ENCODE measurements around the gene PNPO.
A peak's percentile ranks its signal among the peaks of the same experiment; 100 is the strongest.

Gene PNPO

DNA sequence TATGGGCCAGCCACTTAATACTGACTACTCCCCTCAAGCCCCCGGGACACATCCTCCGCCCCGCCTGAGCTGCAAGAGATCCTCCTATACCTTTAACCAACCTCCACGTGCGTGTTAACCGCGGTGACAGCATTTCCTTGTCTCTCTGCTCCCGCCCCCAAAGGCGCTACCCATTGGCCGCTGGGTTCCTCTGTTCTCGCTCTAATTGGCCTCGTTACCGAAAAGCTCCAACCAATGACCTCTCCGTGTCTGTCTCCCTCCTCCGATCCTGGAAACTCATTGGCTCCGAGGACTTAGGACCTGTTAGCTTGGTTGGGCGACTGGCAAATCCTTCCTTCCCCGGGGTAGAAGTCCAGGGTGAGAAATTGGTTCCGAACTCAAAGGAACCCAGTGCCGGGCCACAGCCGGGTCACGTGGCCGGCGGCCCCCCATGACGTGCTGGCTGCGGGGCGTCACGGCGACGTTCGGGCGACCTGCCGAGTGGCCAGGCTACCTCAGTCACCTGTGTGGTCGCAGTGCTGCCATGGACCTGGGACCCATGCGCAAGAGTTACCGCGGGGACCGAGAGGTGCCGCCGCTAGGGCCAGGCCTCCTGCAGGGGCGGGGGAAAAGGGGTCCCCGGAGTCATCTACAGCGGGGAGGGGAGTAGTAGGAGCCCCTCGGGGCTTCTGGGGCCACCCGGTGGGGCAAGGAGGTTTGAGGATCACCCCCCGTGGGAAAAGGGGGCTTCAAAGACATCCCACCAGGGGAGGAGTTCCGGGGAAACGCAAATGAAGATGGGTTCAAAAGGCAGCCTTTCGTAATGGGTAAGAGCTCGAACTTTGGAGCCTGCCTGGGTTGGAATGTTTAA, at the start of gene PNPO:
TSS of gene PNPO (plus strand) at position 326 of the 850 bp plus-strand sequence. CDS start at position 431, 105 bp downstream.
- H3K27ac Mint-ChIP-seq, result peak within 1 kb of the TSS; percentile 82
- peaks cover 4% of the 10 kb centered on the region for H3K9me3 Mint-ChIP-seq
- peak within 1 kb of the TSS; percentile 69 for H3K4me3 Mint-ChIP-seq
- H3K36me3 Mint-ChIP-seq, result peaks cover 32% of the 10 kb centered on the region
- H3K4me1 Mint-ChIP-seq, result peaks cover 59% of the 10 kb centered on the region
- DNase-seq (ENCODE audit: low spot score in 2 of 2) (peak; percentile 76 to 95), ATAC-seq (peak; percentile 97)

GRCh38 chr17:47894498-47895346, 46.6 kb upstream of the PNPO start:
- Mint-ChIP-seq H3K4me3 (peak overlapping the region; percentile 92), H3K36me3 (peaks cover 28% of the 10 kb centered on the region), H3K4me1 (peaks cover 44% of the 10 kb centered on the region), H3K27ac (peak overlapping the region; percentile 99), H3K9me3 (no peaks in the 10 kb centered on the region)
- ATAC-seq, result no peak
- DNase-seq (ENCODE audit: low spot score in 2 of 2), result no peak

GRCh38 chr17:47895347-47895855, 46.0 kb upstream of the PNPO start:
- H3K36me3 Mint-ChIP-seq, result peaks cover 28% of the 10 kb centered on the region

GRCh38 chr17:47895856-47896671, 45.3 kb upstream of the PNPO start, which contains the start of gene SP2:
Gene SP2, plus strand, starts transcription at chr17:47896236. Its CDS starts 51 bp downstream, at chr17:47896287.
- Mint-ChIP-seq H3K36me3 (peaks cover 32% of the 10 kb centered on the region), H3K27ac (peak within 1 kb of the TSS; percentile 99), H3K4me1 (peaks cover 45% of the 10 kb centered on the region), H3K4me3 (peak within 1 kb of the TSS; percentile 92), H3K9me3 (no peaks in the 10 kb centered on the region)
- peak; percentile 100 for DNase-seq (ENCODE audit: low spot score in 2 of 2)
- ATAC-seq, result peak; percentile 94

More at GRCh38 chr17:47895347-47895855, 46.0 kb upstream of the PNPO start:
- DNase-seq (ENCODE audit: low spot score in 2 of 2) (peak in 1 of 2 donors; percentile 10), ATAC-seq (peak; percentile 0)
- H3K4me1 Mint-ChIP-seq, result peaks cover 45% of the 10 kb centered on the region
- H3K9me3 Mint-ChIP-seq, result no peaks in the 10 kb centered on the region
- H3K4me3 Mint-ChIP-seq, result peak overlapping the region; percentile 92
- H3K27ac Mint-ChIP-seq, result peak overlapping the region; percentile 99

- peak overlapping the region; percentile 92 for H3K4me3 Mint-ChIP-seq
- DNase-seq (ENCODE audit: low spot score in 2 of 2) (no peak), ATAC-seq (no peak)
- H3K9me3 Mint-ChIP-seq, result no peaks in the 10 kb centered on the region
- H3K27ac Mint-ChIP-seq, result peak overlapping the region; percentile 99
- H3K36me3 Mint-ChIP-seq, result peaks cover 40% of the 10 kb centered on the region
- H3K4me1 Mint-ChIP-seq, result peaks cover 50% of the 10 kb centered on the region
These were observed 44.5 kb upstream of the PNPO start for GRCh38 chr17:47896672-47897490.

GRCh38 chr17:47897561-47897960, 43.8 kb upstream of the PNPO start:
- Mint-ChIP-seq H3K36me3 (peaks cover 47% of the 10 kb centered on the region), H3K4me3 (peak overlapping the region; percentile 92), H3K4me1 (peaks cover 56% of the 10 kb centered on the region), H3K27ac (peak overlapping the region; percentile 99), H3K9me3 (no peaks in the 10 kb centered on the region)
- DNase-seq (ENCODE audit: low spot score in 2 of 2) (no peak), ATAC-seq (no peak)

- Mint-ChIP-seq H3K9me3 (no peaks in the 10 kb centered on the region), H3K4me1 (peaks cover 57% of the 10 kb centered on the region), H3K36me3 (peaks cover 49% of the 10 kb centered on the region), H3K4me3 (peak overlapping the region; percentile 92), H3K27ac (no peak overlapping the region)
- DNase-seq (ENCODE audit: low spot score in 2 of 2), result no peak
- no peak for ATAC-seq
These were observed 43.1 kb upstream of the PNPO start for GRCh38 chr17:47898241-47898640.

GRCh38 chr17:47899643-47900042, 41.7 kb upstream of the PNPO start:
- Mint-ChIP-seq H3K4me3 (no peak overlapping the region), H3K27ac (peak overlapping the region; percentile 53), H3K9me3 (no peaks in the 10 kb centered on the region), H3K36me3 (peaks cover 58% of the 10 kb centered on the region), H3K4me1 (peaks cover 51% of the 10 kb centered on the region)
- DNase-seq (ENCODE audit: low spot score in 2 of 2), result no peak
- no peak for ATAC-seq

DNA sequence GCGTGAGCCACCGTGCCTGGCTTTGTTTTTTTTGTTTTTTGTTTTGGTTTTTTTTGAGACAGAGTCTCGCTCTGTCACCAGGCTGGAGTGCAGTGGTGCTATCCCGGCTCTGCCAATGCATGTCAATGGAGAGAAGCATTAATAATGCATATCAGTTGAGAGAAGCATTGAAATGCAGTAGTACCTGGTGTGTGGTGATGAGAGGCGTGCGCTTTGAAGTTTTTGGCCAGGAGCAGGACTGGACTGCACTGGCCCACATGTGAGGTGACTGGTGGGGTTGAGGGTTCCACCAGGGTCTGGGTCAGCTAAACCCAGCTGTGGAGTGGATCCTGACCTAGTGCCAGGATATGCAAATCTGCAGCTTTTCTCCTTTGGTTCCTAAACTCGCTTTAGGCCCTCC, 39.9 kb upstream of the PNPO start:
- Mint-ChIP-seq H3K4me1 (peaks cover 59% of the 10 kb centered on the region), H3K36me3 (peaks cover 48% of the 10 kb centered on the region)

DNA sequence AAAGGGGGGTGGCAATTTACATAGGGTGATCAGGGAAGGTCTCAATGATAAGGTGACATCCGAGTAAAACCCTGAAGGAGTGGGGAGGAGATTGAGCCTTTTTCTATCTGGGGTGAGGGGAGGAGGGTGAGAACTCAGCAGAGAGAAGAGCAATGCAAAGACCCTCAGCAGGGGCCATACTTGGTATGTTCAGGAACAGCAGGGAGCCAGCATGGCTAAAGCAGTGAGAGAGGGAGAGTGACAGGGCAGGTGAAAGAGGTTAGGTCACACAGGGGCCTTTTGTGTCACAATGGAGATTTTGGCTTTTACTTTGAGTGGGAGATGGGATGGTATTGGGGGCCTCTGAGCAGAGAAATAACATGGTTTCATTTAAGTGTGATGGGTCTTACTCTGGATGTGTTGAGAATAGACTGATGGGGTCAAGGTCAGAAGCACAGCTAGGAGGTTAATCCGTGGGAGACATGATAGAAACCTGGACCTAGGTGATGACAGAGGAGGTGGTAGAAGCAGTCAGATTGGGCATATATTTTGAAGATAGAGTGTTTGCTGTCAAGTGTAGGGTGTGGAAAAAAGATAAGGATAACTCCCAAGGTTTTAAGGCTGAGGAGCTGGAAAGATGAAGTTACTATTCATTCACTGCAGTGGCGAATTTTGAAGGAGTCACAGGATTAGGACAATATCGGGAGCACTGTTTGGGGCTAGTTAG, 39.2 kb upstream of the PNPO start:
- peaks cover 60% of the 10 kb centered on the region for H3K4me1 Mint-ChIP-seq
- no peak for DNase-seq (ENCODE audit: low spot score in 2 of 2)
- ATAC-seq, result no peak
- no peak overlapping the region for H3K4me3 Mint-ChIP-seq
- peaks cover 43% of the 10 kb centered on the region for H3K36me3 Mint-ChIP-seq
- peak overlapping the region; percentile 80 for H3K27ac Mint-ChIP-seq
- no peaks in the 10 kb centered on the region for H3K9me3 Mint-ChIP-seq

More for the DNA sequence above, 39.9 kb upstream of the PNPO start:
- ATAC-seq (no peak), DNase-seq (ENCODE audit: low spot score in 2 of 2) (no peak)
- Mint-ChIP-seq H3K9me3 (no peaks in the 10 kb centered on the region), H3K27ac (peak overlapping the region; percentile 80), H3K4me3 (no peak overlapping the region)

DNA sequence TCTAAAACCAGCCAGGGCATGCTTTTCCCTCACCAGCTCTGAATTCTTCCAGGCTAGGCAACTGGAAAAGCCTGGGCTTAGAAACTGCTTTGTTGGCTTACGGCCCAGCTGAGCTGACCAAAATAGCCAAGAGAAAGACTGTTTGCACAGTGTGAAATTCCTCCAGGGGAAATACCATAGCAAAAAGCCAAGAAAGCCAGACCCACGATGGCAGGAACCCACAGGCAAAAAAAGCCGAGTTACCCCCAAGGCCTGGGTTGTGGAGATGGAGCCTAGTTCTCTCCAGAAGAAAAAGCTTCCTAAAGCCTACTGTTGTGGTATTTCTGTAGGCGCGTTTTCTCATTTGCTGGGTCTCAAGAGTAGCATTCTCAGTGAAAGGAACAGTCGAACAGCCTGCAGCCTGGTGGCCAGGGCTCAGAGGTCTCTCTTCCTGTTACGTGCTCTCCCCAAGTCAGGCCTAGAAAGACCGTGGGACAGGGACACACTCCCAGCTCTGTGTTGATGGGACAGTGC, 36.1 kb upstream of the PNPO start:
- Mint-ChIP-seq H3K36me3 (peaks cover 30% of the 10 kb centered on the region), H3K27ac (peak overlapping the region; percentile 2), H3K4me3 (no peak overlapping the region), H3K4me1 (peaks cover 44% of the 10 kb centered on the region), H3K9me3 (no peaks in the 10 kb centered on the region)
- DNase-seq (ENCODE audit: low spot score in 2 of 2), result no peak
- no peak for ATAC-seq

DNA sequence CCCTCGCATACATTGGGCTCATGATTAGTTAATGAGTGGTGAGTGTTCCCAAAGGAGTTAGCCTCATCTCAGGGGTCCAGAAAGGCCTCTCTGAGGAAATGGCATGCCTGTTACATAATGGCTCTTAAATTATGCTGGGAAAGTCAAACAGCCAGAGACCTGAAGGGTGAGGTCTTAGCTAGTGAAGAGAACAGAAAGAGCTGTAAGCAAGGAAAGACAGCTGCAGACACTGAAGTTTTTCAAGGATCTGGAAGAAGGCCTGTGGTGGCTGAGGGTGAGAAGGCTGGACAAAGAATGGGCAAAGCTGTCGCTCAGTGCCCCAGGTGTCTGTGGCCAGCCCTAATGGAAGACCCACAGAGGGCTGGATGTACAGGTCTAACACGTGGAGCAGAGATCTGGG, 34.9 kb upstream of the PNPO start:
- H3K4me3 Mint-ChIP-seq, result no peak overlapping the region
- peaks cover 43% of the 10 kb centered on the region for H3K4me1 Mint-ChIP-seq
- H3K36me3 Mint-ChIP-seq, result peaks cover 28% of the 10 kb centered on the region
- no peaks in the 10 kb centered on the region for H3K9me3 Mint-ChIP-seq
- H3K27ac Mint-ChIP-seq, result peak overlapping the region; percentile 16
- no peak for DNase-seq (ENCODE audit: low spot score in 2 of 2)
- ATAC-seq, result no peak

DNA sequence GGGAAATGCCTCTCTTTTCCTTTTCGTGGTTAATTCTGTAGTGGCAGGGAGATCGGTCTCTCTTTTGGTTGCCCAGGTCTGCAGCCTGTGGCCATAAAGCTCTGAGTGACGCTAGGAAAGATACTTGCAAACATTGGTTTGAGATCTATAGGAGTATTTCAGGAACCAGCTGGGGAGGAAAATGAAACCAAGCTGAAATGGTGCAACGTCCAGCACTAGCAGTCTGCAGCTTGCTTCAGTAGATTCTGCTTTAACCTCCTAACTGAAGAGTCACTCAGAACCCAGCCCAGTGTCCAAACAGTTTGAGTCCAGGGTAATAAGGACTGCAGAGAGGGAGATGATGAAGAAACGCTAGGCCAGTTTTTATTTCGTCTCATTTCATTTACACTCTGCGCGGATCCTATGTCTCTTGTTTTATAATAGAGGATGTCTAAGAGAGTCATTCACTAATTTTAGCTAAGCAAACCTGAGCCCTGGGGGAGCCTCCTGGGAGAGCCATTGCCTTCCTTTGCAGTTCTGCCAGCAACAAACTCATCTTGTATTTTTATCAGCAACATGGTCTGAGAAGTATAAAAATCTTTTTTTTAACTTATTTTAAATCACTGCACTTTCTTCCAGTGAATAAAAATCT, 33.3 kb upstream of the PNPO start:
- DNase-seq (ENCODE audit: low spot score in 2 of 2) (no peak), ATAC-seq (no peak)
- Mint-ChIP-seq H3K4me3 (no peak overlapping the region), H3K36me3 (peaks cover 22% of the 10 kb centered on the region), H3K4me1 (peaks cover 44% of the 10 kb centered on the region), H3K27ac (peak overlapping the region; percentile 2), H3K9me3 (no peaks in the 10 kb centered on the region)
